CD4-positive, alpha-beta memory T cell (primary cell): Measurements from ENCODE around the gene RAD17. TPM values are rescaled to one million over a fixed set of nuclear protein-coding genes. Genes with fewer than 3 reads are reported as not detected.

ENCODE experiments used
- CTCF ChIA-PET: fragments of 350-600 bp; sonication (Branson Sonifier 250); formaldehyde crosslinking; loops from one replicate; lab custom pipeline; 2021; ENCODE audit warnings: inconsistent platforms; ENCODE audit not compliant: partially characterized antibody; lab: Charles Lee
- POLR2A ChIA-PET: fragments of 350-600 bp; sonication (Branson Sonifier 250); formaldehyde crosslinking; loops from one replicate; lab custom pipeline; 2021; ENCODE audit not compliant: partially characterized antibody; lab: Charles Lee
- DNase-seq, 5 donors: peaks; one replicate each; pipeline versions ENCODE4 v3.0.0 to v3.0.0-alpha.2; 2020 to 2022; ENCODE audit warnings: mixed read lengths in 1 of 5
- H3K27ac ChIP-seq: one replicate; pipeline ENCODE4 v1.7.0; 2013; ENCODE audit warnings: low read depth, low read length
- H3K27me3 ChIP-seq: 2 replicates; pipeline ENCODE4 v1.7.0; 2013; ENCODE audit warnings: mild to moderate bottlenecking, low read length, moderate library complexity; ENCODE audit not compliant: insufficient read depth
- H3K36me3 ChIP-seq: 2 replicates; pipeline ENCODE4 v1.7.0; 2013; ENCODE audit warnings: mild to moderate bottlenecking, low read length, moderate library complexity; ENCODE audit not compliant: insufficient read depth
- H3K4me1 ChIP-seq: 2 replicates; pipeline ENCODE4 v1.7.0; 2013; ENCODE audit warnings: mild to moderate bottlenecking, low read length, moderate library complexity; ENCODE audit not compliant: insufficient read depth
- H3K4me3 ChIP-seq, 2 donors: one replicate each; pipeline ENCODE4 v1.7.0; 2013; ENCODE audit warnings: low read length in 2 of 2, mild to moderate bottlenecking in 1 of 2
- H3K9me3 ChIP-seq, 2 donors: one replicate each; pipeline ENCODE4 v1.7.0; 2013; ENCODE audit warnings: low read length in 2 of 2, control low read depth in 1 of 2; ENCODE audit not compliant: control insufficient read depth in 1 of 2
- H3K27ac Mint-ChIP-seq, 7 donors: one replicate each; pipeline ENCODE4 v1.8.0; 2020 to 2021; ENCODE audit warnings: mixed read lengths in 7 of 7, mild to moderate bottlenecking in 6 of 7, inconsistent platforms in 3 of 7, moderate library complexity in 3 of 7
- H3K27me3 Mint-ChIP-seq, 2 donors: one replicate each; pipeline ENCODE4 v1.8.0; 2020 to 2021; ENCODE audit warnings: mixed read lengths in 2 of 2
- H3K36me3 Mint-ChIP-seq, 2 donors: one replicate each; pipeline ENCODE4 v1.8.0; 2020 to 2021; ENCODE audit warnings: mixed read lengths in 2 of 2, inconsistent platforms in 1 of 2, mild to moderate bottlenecking in 1 of 2
- H3K4me1 Mint-ChIP-seq, 4 donors: one replicate each; pipeline ENCODE4 v1.8.0; 2020 to 2021; ENCODE audit warnings: mixed read lengths in 4 of 4, mild to moderate bottlenecking in 1 of 4
- H3K4me3 Mint-ChIP-seq, 8 donors: one replicate each; pipeline ENCODE4 v1.8.0; 2020 to 2021; ENCODE audit warnings: mixed read lengths in 8 of 8, mild to moderate bottlenecking in 7 of 8, moderate library complexity in 6 of 8, inconsistent platforms in 3 of 8
- H3K9me3 Mint-ChIP-seq, 8 donors: one replicate each; pipeline ENCODE4 v1.8.0; 2020 to 2021; ENCODE audit warnings: mixed read lengths in 8 of 8, mild to moderate bottlenecking in 5 of 8, inconsistent platforms in 3 of 8, moderate library complexity in 1 of 8
- intact Hi-C: fragments of 100-400 bp; cut with micrococcal nuclease; formaldehyde crosslinking; loops from one replicate; pipeline ENCODE4 v1.15.1; 2023
- polyA plus RNA-seq, 2 donors: library from polyadenylated mRNA; unstranded; fragments of 300-500 nt; fragmentation: Illumina TruSeq; gene quantifications; one replicate each; pipeline ENCODE4 v1.2.3, GENCODE V29; 2021
- total RNA-seq, 2 experiments: library from RNA; stranded (reverse); gene quantifications; one replicate each; pipeline ENCODE4 v1.2.3, GENCODE V29; 2021

Gene RAD17
- total and polyA plus RNA-seq, 4 experiments from 2014 or later: 27.5 to 31.1 (median 30.6) TPM

- H3K9me3 Mint-ChIP-seq: no peaks in the 10 kb centered on the region
- Histone ChIP-seq H3K4me1 (peaks cover 19% of the 10 kb centered on the region), H3K9me3 (no peaks in the 10 kb centered on the region), H3K27me3 (no peaks in the 10 kb centered on the region), H3K36me3 (no peaks in the 10 kb centered on the region), H3K27ac (no peak overlapping the region), H3K4me3 (no peak overlapping the region)
- intact Hi-C loops: loop anchor here (1.0 kb wide), 2 partner anchors 242 to 292 kb away; no protein-coding TSS in a partner anchor
- H3K27ac Mint-ChIP-seq: peak overlapping the region; percentile 53 to 91 (median 72)
- ChIA-PET POLR2A (interaction anchor here (0.7 to 3.4 kb wide), 4 partner anchors 35 to 292 kb away, joined by 3 to 27 read pairs (median 4); partner anchors contain the start of genes RAD17 and SLC30A5), CTCF (interaction anchor here (0.5 to 5.8 kb wide), 35 partner anchors 8 to 296 kb away, joined by 3 to 80 read pairs (median 4); partner anchors contain the start of genes AK6, CDK7, CENPH and RAD17)
- H3K4me1 Mint-ChIP-seq: peaks cover 11 to 33% (median 16%) of the 10 kb centered on the region in 4 donors
- no peaks in the 10 kb centered on the region for H3K27me3 Mint-ChIP-seq
- DNase-seq: peak; percentile 61 to 73 (median 70)
- peaks cover 0 to 2% of the 10 kb centered on the region in 2 donors for H3K36me3 Mint-ChIP-seq
- H3K4me3 Mint-ChIP-seq: peak overlapping the region; percentile 42 to 66 (median 53)
Measured at GRCh38 chr5:69334793-69335268, 34.8 kb upstream of the RAD17 start.

GRCh38 chr5:69335341-69335935 is 34.2 kb upstream of the RAD17 start:
- Mint-ChIP-seq H3K27me3 (no peaks in the 10 kb centered on the region), H3K9me3 (no peaks in the 10 kb centered on the region), H3K27ac (peak overlapping the region in 2 of 7 donors; percentile 39 to 41), H3K36me3 (peaks cover 0 to 2% of the 10 kb centered on the region in 2 donors), H3K4me1 (peaks cover 11 to 33% (median 16%) of the 10 kb centered on the region in 4 donors), H3K4me3 (no peak overlapping the region)
- no peak for DNase-seq
- peaks cover 19% of the 10 kb centered on the region for H3K4me1 ChIP-seq
- no peaks in the 10 kb centered on the region for H3K9me3 ChIP-seq
- no peak overlapping the region for H3K27ac ChIP-seq
- H3K27me3 ChIP-seq: no peaks in the 10 kb centered on the region
- CTCF ChIA-PET: interaction anchor here (0.5 to 5.8 kb wide), 25 partner anchors 8 to 297 kb away, joined by 3 to 80 read pairs (median 5); partner anchors contain the start of genes AK6, CDK7, CENPH and RAD17
- POLR2A ChIA-PET: interaction anchor here (0.9 to 3.4 kb wide), 3 partner anchors 34 to 292 kb away, joined by 3 to 27 read pairs (median 3); partner anchors contain the start of genes AK6, RAD17, SLC30A5 and TAF9
- intact Hi-C loops: no loop called here
- no peaks in the 10 kb centered on the region for H3K36me3 ChIP-seq
- no peak overlapping the region for H3K4me3 ChIP-seq

- DNase-seq: no peak
- no peaks in the 10 kb centered on the region for H3K9me3 Mint-ChIP-seq
- H3K4me3 ChIP-seq: no peak overlapping the region
- ChIA-PET CTCF (no interaction called here), POLR2A (no interaction called here)
- H3K4me1 Mint-ChIP-seq: no peaks in the 10 kb centered on the region
- H3K36me3 Mint-ChIP-seq: no peaks in the 10 kb centered on the region
- H3K27me3 ChIP-seq: no peaks in the 10 kb centered on the region
- H3K27ac ChIP-seq: no peak overlapping the region
- H3K36me3 ChIP-seq: no peaks in the 10 kb centered on the region
- H3K27me3 Mint-ChIP-seq: no peaks in the 10 kb centered on the region
- H3K4me1 ChIP-seq: no peaks in the 10 kb centered on the region
- H3K9me3 ChIP-seq: no peaks in the 10 kb centered on the region
- intact Hi-C loops: no loop called here
- H3K4me3 Mint-ChIP-seq: no peak overlapping the region
- H3K27ac Mint-ChIP-seq: no peak overlapping the region
Measured at GRCh38 chr5:69341520-69342161, 28.0 kb upstream of the RAD17 start.

GRCh38 chr5:69343083-69343482 is 26.5 kb upstream of the RAD17 start:
- H3K4me1 Mint-ChIP-seq: no peaks in the 10 kb centered on the region
- intact Hi-C loops: no loop called here
- no peaks in the 10 kb centered on the region for H3K27me3 Mint-ChIP-seq
- ChIA-PET CTCF (interaction anchor here (0.6 to 1.0 kb wide), 2 partner anchors 8 to 9 kb away, joined by 3 read pairs; no protein-coding TSS in a partner anchor), POLR2A (no interaction called here)
- Histone ChIP-seq H3K4me1 (no peaks in the 10 kb centered on the region), H3K27ac (no peak overlapping the region), H3K36me3 (no peaks in the 10 kb centered on the region), H3K27me3 (no peaks in the 10 kb centered on the region), H3K4me3 (no peak overlapping the region), H3K9me3 (no peaks in the 10 kb centered on the region)
- no peak for DNase-seq
- no peaks in the 10 kb centered on the region for H3K9me3 Mint-ChIP-seq
- no peaks in the 10 kb centered on the region for H3K36me3 Mint-ChIP-seq
- H3K4me3 Mint-ChIP-seq: no peak overlapping the region
- H3K27ac Mint-ChIP-seq: peak overlapping the region in 1 of 7 donors; percentile 32

- DNase-seq: no peak
- Mint-ChIP-seq H3K9me3 (no peaks in the 10 kb centered on the region), H3K4me3 (no peak overlapping the region), H3K27ac (peak overlapping the region in 1 of 7 donors; percentile 57), H3K4me1 (peaks cover 0 to 2% (median 0%) of the 10 kb centered on the region in 4 donors), H3K36me3 (peaks cover 35 to 37% of the 10 kb centered on the region in 2 donors), H3K27me3 (no peaks in the 10 kb centered on the region)
- ChIA-PET CTCF (no interaction called here), POLR2A (no interaction called here)
- Histone ChIP-seq H3K9me3 (no peaks in the 10 kb centered on the region), H3K27me3 (no peaks in the 10 kb centered on the region), H3K4me1 (no peaks in the 10 kb centered on the region), H3K4me3 (no peak overlapping the region), H3K36me3 (peaks cover 10% of the 10 kb centered on the region), H3K27ac (no peak overlapping the region)
- intact Hi-C loops: no loop called here
Measured at GRCh38 chr5:69350664-69351063, 19.0 kb upstream of the RAD17 start.

- H3K27ac Mint-ChIP-seq: peak overlapping the region in 4 of 7 donors; percentile 0 to 53 (median 12)
- H3K27me3 ChIP-seq: no peaks in the 10 kb centered on the region
- H3K4me3 ChIP-seq: no peak overlapping the region
- intact Hi-C loops: loop anchor here (10.0 kb wide), 1 partner anchor 1145 kb away; the partner anchor contains the start of gene PIK3R1
- no peak for DNase-seq
- peaks cover 12% of the 10 kb centered on the region for H3K36me3 ChIP-seq
- H3K4me1 Mint-ChIP-seq: peaks cover 8 to 20% (median 16%) of the 10 kb centered on the region in 4 donors
- ChIA-PET POLR2A (no interaction called here), CTCF (no interaction called here)
- H3K9me3 Mint-ChIP-seq: no peaks in the 10 kb centered on the region
- no peaks in the 10 kb centered on the region for H3K27me3 Mint-ChIP-seq
- no peaks in the 10 kb centered on the region for H3K9me3 ChIP-seq
- H3K4me1 ChIP-seq: no peaks in the 10 kb centered on the region
- peaks cover 9 to 46% of the 10 kb centered on the region in 2 donors for H3K36me3 Mint-ChIP-seq
- no peak overlapping the region for H3K4me3 Mint-ChIP-seq
- no peak overlapping the region for H3K27ac ChIP-seq
Measured at GRCh38 chr5:69359699-69360098, 9.9 kb upstream of the RAD17 start.

- POLR2A ChIA-PET: no interaction called here
- no peaks in the 10 kb centered on the region for H3K27me3 Mint-ChIP-seq
- H3K36me3 Mint-ChIP-seq: peaks cover 13 to 51% of the 10 kb centered on the region in 2 donors
- intact Hi-C loops: loop anchor here (10.0 kb wide), 1 partner anchor 1146 kb away; the partner anchor contains the start of gene PIK3R1
- CTCF ChIA-PET: no interaction called here
- H3K27me3 ChIP-seq: no peaks in the 10 kb centered on the region
- no peak overlapping the region for H3K27ac ChIP-seq
- peaks cover 4% of the 10 kb centered on the region for H3K4me1 ChIP-seq
- H3K4me1 Mint-ChIP-seq: peaks cover 11 to 28% (median 22%) of the 10 kb centered on the region in 4 donors
- peak overlapping the region in 3 of 7 donors; percentile 0 to 77 (median 7) for H3K27ac Mint-ChIP-seq
- DNase-seq: no peak
- no peaks in the 10 kb centered on the region for H3K9me3 Mint-ChIP-seq
- H3K36me3 ChIP-seq: peaks cover 19% of the 10 kb centered on the region
- no peak overlapping the region for H3K4me3 ChIP-seq
- no peaks in the 10 kb centered on the region for H3K9me3 ChIP-seq
- no peak overlapping the region for H3K4me3 Mint-ChIP-seq
Measured at GRCh38 chr5:69360442-69360841, 9.2 kb upstream of the RAD17 start.
